HEK293T (cell line): Measurements from ENCODE around the gene RALB.

Experiments used
- FOXM1 ChIP-seq: fragments of 450-650 bp; IDR thresholded peaks from 2 replicates; pipeline ENCODE4 v1.6.1; 2017; ENCODE audit warnings: mild to moderate bottlenecking, borderline replicate concordance
- TARDBP ChIP-seq: fragments of 450-650 bp; IDR thresholded peaks from 2 replicates; pipeline ENCODE4 v1.6.1; 2016

DNA sequence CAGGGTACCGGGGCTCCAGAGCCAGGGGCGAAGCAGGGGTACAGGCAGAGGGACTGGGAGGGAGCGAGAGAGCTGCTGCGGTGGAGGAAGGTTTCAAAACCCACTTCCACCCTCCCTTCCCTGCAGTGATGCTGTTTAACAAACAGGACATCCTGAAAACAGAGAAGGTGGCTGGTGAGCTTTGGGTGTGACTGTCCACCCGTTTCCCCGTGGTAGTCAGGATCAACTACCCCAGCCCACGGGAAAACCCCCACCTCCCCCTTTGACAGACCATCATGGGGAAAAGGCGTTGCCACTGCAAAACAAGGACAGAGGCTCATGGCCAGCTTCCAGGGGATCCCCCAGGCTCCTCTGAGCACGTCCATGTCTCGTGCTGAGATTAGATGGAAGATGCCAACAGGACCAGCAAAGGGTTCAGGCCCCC is 42.4 kb upstream of the RALB start:
- TF ChIP-seq TARDBP (no peak), FOXM1 (no peak)
